Lung (tissue), 12 donors: ENCODE measurements around the gene SYT1. TPM values are rescaled to one million over a fixed set of nuclear protein-coding genes. Genes with fewer than 3 reads are reported as not detected.
A peak's percentile ranks its signal among the peaks of the same experiment; 100 is the strongest.

Source experiments
- ATAC-seq: fragments of 200-7000 bp; cut with Tn5 transposase; one replicate; pipeline ENCODE4 v1.9.1; 2020; ENCODE audit warnings: moderate number of reproducible peaks; ENCODE audit not compliant: insufficient read depth, low FRiP score
- DNase-seq, 3 donors: peaks; one replicate each; pipeline ENCODE4 v3.0.0-alpha.2; 2013 to 2017
- H3K27ac ChIP-seq, 2 donors: one replicate each; pipeline ENCODE4 v1.5.1; 2013; ENCODE audit warnings: mild to moderate bottlenecking in 2 of 2, moderate library complexity in 2 of 2, control low read depth in 1 of 2, inconsistent platforms in 1 of 2, low read depth in 1 of 2, low read length in 1 of 2
- H3K27me3 ChIP-seq, 3 donors: one replicate each; pipeline ENCODE4 v1.5.1; 2013; ENCODE audit warnings: low read length in 2 of 3; ENCODE audit not compliant: control insufficient read depth in 3 of 3, insufficient read depth in 3 of 3
- H3K36me3 ChIP-seq, 4 donors: one replicate each; pipeline ENCODE4 v1.5.1; 2013; ENCODE audit warnings: low read length in 4 of 4, mild to moderate bottlenecking in 1 of 4, moderate library complexity in 1 of 4; ENCODE audit not compliant: control insufficient read depth in 4 of 4, insufficient read depth in 4 of 4
- H3K4me1 ChIP-seq, 5 donors: one replicate each; pipeline ENCODE4 v1.5.1; 2013; ENCODE audit warnings: low read length in 5 of 5, mild to moderate bottlenecking in 2 of 5, moderate library complexity in 1 of 5; ENCODE audit not compliant: control insufficient read depth in 5 of 5, insufficient read depth in 5 of 5
- H3K4me3 ChIP-seq: one replicate; pipeline ENCODE4 v1.5.1; 2013; ENCODE audit warnings: mild to moderate bottlenecking, control low read depth, moderate library complexity
- H3K9ac ChIP-seq, 2 donors: one replicate each; pipeline ENCODE4 v1.5.1; 2013; ENCODE audit warnings: low read length in 2 of 2, control low read depth in 1 of 2; ENCODE audit not compliant: insufficient read depth in 1 of 2
- H3K9me3 ChIP-seq, 4 donors: one replicate each; pipeline ENCODE4 v1.5.1; 2013; ENCODE audit warnings: low read length in 3 of 4, mild to moderate bottlenecking in 1 of 4, moderate library complexity in 1 of 4; ENCODE audit not compliant: control insufficient read depth in 4 of 4, insufficient read depth in 3 of 4
- WGBS, 2 donors: extraction: QIAGEN DNeasy Blood & Tissue Kit; methylation state at CpG; one replicate each; pipeline ENCODE4 v1.1.7; 2013; 5-methylcytosine and 5-hydroxymethylcytosine counted together
- polyA plus RNA-seq, 2 donors: library from polyadenylated mRNA; stranded (reverse); fragments of 200-250 nt; gene quantifications; one replicate each; pipeline ENCODE4 v1.2.1, GENCODE V29; 2013
- total RNA-seq, 2 donors: library from RNA; depleted of rRNA in 1 of 2; stranded (reverse); fragments of >200 nt in 1 of 2; gene quantifications; one replicate each; pipeline ENCODE4 v1.2.1, GENCODE V29; 2014 to 2021
- TF ChIP-seq, protein P1 (sequence below): IDR thresholded peaks from 2 replicates; pipeline ENCODE4 v1.5.1; 2012; ENCODE audit warnings: mild to moderate bottlenecking; ENCODE audit errors: control extremely low read depth, extremely low read depth
- donor health status: control.
- donor health status: control.
- donor health status: Bipolar disorder and iron deficiency.
- donor health status: healthy.
- donor health status: DM: yes; HTN: yes; CAD: no.

Gene SYT1
- total and polyA plus RNA-seq, 4 donors = 0.05 to 3.2 (median 0.46) TPM

DNA sequence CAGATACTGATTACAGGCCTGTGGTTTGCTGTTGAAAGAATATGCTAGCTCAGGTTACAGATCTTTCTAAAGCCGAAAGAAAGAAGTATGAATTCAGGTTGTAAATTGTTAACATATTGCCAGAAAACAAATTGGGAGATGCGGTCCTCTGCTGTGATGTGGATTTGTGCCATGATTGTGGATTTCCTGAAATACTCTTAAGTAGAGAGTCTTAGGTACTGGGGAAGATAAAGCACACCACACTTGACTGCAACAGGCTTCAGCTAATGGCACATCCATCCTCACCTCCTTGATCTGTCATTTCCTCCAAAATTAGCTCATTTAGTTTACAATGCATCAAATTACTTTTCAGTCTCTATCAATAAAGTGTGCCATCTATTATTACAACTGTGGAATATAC lies 279.2 kb downstream of the SYT1 start:
- DNase-seq = no peak
- no peaks in the 10 kb centered on the region for H3K27me3 ChIP-seq
- no peaks in the 10 kb centered on the region for H3K9me3 ChIP-seq
- no peak overlapping the region for H3K4me3 ChIP-seq
- no peaks in the 10 kb centered on the region for H3K36me3 ChIP-seq
- no peaks in the 10 kb centered on the region for H3K4me1 ChIP-seq
- TF ChIP-seq, protein P1, sequence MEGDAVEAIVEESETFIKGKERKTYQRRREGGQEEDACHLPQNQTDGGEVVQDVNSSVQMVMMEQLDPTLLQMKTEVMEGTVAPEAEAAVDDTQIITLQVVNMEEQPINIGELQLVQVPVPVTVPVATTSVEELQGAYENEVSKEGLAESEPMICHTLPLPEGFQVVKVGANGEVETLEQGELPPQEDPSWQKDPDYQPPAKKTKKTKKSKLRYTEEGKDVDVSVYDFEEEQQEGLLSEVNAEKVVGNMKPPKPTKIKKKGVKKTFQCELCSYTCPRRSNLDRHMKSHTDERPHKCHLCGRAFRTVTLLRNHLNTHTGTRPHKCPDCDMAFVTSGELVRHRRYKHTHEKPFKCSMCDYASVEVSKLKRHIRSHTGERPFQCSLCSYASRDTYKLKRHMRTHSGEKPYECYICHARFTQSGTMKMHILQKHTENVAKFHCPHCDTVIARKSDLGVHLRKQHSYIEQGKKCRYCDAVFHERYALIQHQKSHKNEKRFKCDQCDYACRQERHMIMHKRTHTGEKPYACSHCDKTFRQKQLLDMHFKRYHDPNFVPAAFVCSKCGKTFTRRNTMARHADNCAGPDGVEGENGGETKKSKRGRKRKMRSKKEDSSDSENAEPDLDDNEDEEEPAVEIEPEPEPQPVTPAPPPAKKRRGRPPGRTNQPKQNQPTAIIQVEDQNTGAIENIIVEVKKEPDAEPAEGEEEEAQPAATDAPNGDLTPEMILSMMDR = no peak
- no peak for ATAC-seq
- WGBS, 2 donors = 65 to 89% methylated on average over 2 of the region's 2 CpGs
- no peak overlapping the region for H3K27ac ChIP-seq
- H3K9ac ChIP-seq = no peak overlapping the region

DNA sequence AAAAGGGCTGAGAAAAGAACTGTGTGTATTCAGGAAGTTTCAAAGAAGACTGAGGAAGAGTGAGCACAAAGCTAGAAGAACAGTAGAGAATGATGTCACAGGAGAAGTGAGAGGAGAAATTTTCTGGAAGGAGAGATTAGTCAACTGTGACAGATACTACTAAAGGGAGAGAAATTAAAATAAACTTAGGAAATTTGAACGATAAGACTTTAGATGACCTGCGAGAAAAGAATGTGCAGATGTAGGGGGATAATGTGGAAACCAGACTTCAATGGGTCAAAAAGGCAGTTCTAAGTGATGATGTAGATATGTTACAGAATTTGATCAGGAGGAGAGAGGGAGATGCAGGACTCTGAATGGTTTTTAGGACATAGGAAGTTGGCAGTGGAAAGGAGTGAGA lies 287.4 kb downstream of the SYT1 start:
- Histone ChIP-seq H3K9me3 (peaks cover 0 to 3% (median 0%) of the 10 kb centered on the region in 4 donors), H3K9ac (no peak overlapping the region), H3K36me3 (no peaks in the 10 kb centered on the region), H3K27me3 (no peaks in the 10 kb centered on the region), H3K4me3 (no peak overlapping the region), H3K27ac (no peak overlapping the region), H3K4me1 (peaks cover 0 to 7% (median 0%) of the 10 kb centered on the region in 5 donors)
- ATAC-seq (no peak), DNase-seq (no peak)
- 79 to 84% methylated on average over 2 of the region's 2 CpGs for WGBS, 2 donors
- TF ChIP-seq, protein P1 = no peak

DNA sequence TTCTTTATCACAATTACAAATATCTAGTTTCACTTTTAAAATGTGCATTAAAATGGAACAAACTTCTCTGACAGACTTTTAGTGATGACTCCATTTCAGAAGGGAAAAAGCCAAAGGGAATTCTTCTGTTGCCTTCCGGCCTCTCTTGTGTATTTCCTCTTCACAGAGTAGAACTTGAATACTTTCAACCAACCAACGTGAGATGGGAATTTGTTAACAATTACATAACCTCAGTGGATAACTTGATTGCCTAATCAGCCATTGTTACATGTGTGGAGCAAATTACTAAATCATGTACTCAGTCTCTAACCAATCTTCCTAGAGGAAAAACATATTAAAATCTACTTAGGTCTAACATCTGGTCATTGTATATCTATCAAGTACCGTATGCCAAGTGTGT lies 291.1 kb downstream of the SYT1 start:
- H3K4me3 ChIP-seq = no peak overlapping the region
- no peak overlapping the region for H3K9ac ChIP-seq
- peaks cover 0 to 3% (median 0%) of the 10 kb centered on the region in 4 donors for H3K9me3 ChIP-seq
- WGBS, 2 donors = 39 to 56% methylated on average over 3 of the region's 3 CpGs
- DNase-seq (peak in 2 of 3 donors; percentile 45 to 53), ATAC-seq (no peak)
- peaks cover 0 to 7% (median 0%) of the 10 kb centered on the region in 5 donors for H3K4me1 ChIP-seq
- no peak overlapping the region for H3K27ac ChIP-seq
- no peaks in the 10 kb centered on the region for H3K36me3 ChIP-seq
- TF ChIP-seq, protein P1 = no peak
- H3K27me3 ChIP-seq = no peaks in the 10 kb centered on the region

DNA sequence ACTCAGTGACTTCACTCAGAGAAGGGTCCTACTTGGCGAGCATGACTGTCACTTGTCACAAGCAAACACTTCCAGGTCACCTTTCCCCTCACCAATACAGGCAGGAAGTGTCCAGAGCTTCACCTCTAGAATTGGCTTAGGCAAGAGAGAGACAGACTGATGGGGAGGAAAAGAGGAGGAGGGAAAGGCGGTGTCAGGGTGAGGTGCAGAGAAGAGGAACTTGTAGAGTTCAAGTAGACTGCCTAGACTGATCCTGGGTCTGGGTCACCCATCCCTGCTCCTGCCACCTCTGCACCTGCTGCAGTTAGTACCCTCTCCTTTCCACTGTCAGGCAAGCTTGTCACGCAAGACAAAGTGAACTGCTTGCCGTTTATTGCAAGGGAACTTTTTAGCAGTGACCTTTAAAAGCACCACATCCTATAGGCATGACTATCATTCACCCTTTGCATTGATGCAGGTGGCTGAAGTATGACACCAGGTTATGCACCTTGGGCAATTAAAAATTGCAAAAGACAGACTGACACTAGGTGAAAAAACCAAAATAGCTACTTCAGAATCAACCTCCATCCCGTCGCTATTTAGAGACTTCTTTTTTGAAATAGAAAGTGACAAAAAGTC lies 292.4 kb downstream of the SYT1 start:
- 77% methylated on average over 6 of the region's 6 CpGs for WGBS, 2 donors
- peaks cover 0 to 3% (median 0%) of the 10 kb centered on the region in 4 donors for H3K9me3 ChIP-seq
- H3K9ac ChIP-seq = no peak overlapping the region
- no peak for ATAC-seq
- no peak overlapping the region for H3K4me3 ChIP-seq
- no peaks in the 10 kb centered on the region for H3K27me3 ChIP-seq
- peak overlapping the region in 1 of 2 donors; percentile 23 for H3K27ac ChIP-seq
- no peaks in the 10 kb centered on the region for H3K36me3 ChIP-seq
- H3K4me1 ChIP-seq = peaks cover 0 to 7% (median 0%) of the 10 kb centered on the region in 5 donors
- no peak for DNase-seq
- TF ChIP-seq, protein P1 = no peak
